Right atrium auricular region (tissue), 2 donors: ENCODE measurements around the gene L3MBTL4. TPM values are rescaled to one million over a fixed set of nuclear protein-coding genes. Genes with fewer than 3 reads are reported as not detected.

Source experiments
- DNase-seq: peaks from one replicate; pipeline ENCODE4 v3.0.0-alpha.2; 2019; ENCODE audit warnings: low spot score
- H3K27ac ChIP-seq, 2 donors: fragments of 200-600 bp; sonication (generic); 1 replicate in 1 of 2; 2 replicates in 1 of 2; pipeline ENCODE4 v1.5.1; 2016 to 2019
- H3K27me3 ChIP-seq, 2 donors: fragments of 200-600 bp; sonication (generic); one replicate each; pipeline versions ENCODE4 v1.5.1 to v1.6.0; 2017 to 2019
- H3K36me3 ChIP-seq: fragments of 200-600 bp; sonication (generic); one replicate; pipeline ENCODE4 v1.5.1; 2016
- H3K4me1 ChIP-seq, 2 donors: fragments of 200-600 bp; sonication (generic); one replicate each; pipeline versions ENCODE4 v1.5.1 to v1.6.0; 2017 to 2019
- H3K4me3 ChIP-seq, 2 donors: fragments of 200-600 bp; sonication (generic); 1 replicate in 1 of 2; 2 replicates in 1 of 2; pipeline ENCODE4 v1.5.1; 2017 to 2019; ENCODE audit warnings: mild to moderate bottlenecking in 1 of 2, moderate library complexity in 1 of 2
- H3K9me3 ChIP-seq, 2 donors: fragments of 200-600 bp; sonication (generic); one replicate each; pipeline ENCODE4 v1.5.1; 2019
- CTCF ChIP-seq, 2 donors: fragments of 200-600 bp; sonication (generic); IDR thresholded peaks; one replicate each; pipeline ENCODE4 v1.5.1; 2019; ENCODE audit warnings: antibody characterized with exemption in 2 of 2
- total RNA-seq, 2 donors: library from RNA; depleted of rRNA; stranded (reverse); fragments of >200 nt; gene quantifications; one replicate each; pipeline ENCODE4 v1.1.0, GENCODE V29; 2016

The L3MBTL4 gene
- total RNA-seq, 2 donors from 2014 or later: 6.6 to 10.5 TPM

DNA sequence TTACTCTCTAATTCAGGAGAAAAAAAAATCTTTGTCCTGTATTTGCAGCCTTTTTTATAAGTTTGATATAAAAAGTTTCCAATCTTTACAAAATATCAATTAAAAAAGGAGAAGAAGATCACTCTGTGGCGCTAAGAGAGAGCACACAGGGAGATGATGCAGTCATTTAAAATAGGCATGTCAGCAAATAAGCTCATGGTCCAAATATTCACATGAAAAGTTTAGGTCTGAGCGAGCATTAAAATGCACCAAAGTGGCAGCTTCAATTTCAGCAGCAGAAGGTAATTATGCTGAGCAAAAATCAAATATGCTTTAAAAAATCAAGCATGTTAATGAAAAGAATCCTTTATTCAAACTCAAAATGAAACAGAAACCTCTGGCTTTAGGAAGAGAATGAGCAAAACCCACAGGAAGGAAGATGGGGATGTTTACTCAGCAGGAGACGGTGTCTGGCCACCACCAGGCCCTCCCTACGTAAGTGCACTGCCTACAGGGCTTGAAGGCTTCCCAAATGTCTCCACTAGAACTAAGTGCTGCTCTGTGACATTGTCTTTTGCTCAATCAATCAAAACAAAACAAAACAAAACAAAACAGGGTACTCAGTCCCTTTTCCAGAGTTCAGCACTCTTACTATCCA lies 120.4 kb downstream of the L3MBTL4 start:
- Histone ChIP-seq H3K27me3 (no peaks in the 10 kb centered on the region), H3K4me1 (no peaks in the 10 kb centered on the region), H3K27ac (no peak overlapping the region), H3K36me3 (no peaks in the 10 kb centered on the region), H3K4me3 (no peak overlapping the region), H3K9me3 (no peaks in the 10 kb centered on the region)
- TF ChIP-seq CTCF (IDR thresholded peaks at IDR 0.05): no peak
- no peak for DNase-seq

DNA sequence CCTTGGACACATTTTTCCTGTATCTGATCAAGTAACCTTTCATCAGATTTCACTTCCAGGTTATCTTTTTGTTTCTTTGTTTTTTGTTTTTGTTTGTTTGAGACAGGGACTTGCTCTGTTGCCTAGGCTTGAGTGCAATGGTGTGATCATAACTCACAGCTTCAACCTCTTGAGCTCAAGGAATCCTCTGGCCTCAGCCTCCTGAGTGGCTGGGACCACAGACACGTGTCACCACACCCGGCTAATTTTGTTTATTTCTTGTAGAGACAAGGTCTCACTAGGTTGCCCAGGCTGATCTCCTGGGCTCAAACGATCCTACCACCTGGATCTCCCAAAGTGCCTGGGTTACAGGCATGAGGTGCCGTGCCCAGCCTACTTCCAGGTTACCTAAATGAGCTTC lies 124.9 kb downstream of the L3MBTL4 start:
- no peaks in the 10 kb centered on the region for H3K4me1 ChIP-seq
- no peaks in the 10 kb centered on the region for H3K9me3 ChIP-seq
- no peak overlapping the region for H3K4me3 ChIP-seq
- no peak for TF ChIP-seq CTCF (IDR thresholded peaks at IDR 0.05)
- no peaks in the 10 kb centered on the region for H3K27me3 ChIP-seq
- no peaks in the 10 kb centered on the region for H3K36me3 ChIP-seq
- H3K27ac ChIP-seq: no peak overlapping the region
- no peak for DNase-seq

DNA sequence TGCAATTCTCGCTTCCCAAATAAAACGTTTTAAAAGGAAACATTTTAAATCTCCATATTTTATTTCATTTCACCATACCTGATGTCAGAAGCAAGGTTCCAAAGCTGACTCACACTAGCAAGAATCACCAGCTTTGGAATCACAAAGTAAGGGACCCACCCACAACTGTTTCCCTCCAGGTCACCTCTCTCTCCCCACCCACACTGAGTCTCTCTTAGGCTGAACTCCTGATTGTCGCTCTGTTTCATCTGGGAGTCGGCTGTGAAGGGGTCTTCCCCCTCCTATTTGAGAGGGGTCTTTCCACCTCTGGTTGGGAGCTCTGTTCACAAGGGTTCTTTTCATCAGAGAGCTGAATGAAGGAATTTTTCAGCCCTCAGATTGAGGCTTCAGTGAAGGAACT lies 128.1 kb downstream of the L3MBTL4 start:
- Histone ChIP-seq H3K27ac (no peak overlapping the region), H3K9me3 (no peaks in the 10 kb centered on the region), H3K4me3 (no peak overlapping the region), H3K36me3 (no peaks in the 10 kb centered on the region), H3K4me1 (peaks cover 0 to 11% of the 10 kb centered on the region in 2 donors), H3K27me3 (no peaks in the 10 kb centered on the region)
- TF ChIP-seq CTCF (IDR thresholded peaks at IDR 0.05): no peak
- DNase-seq: no peak

- no peak overlapping the region for H3K4me3 ChIP-seq
- no peak for DNase-seq
- no peak overlapping the region for H3K27ac ChIP-seq
- H3K27me3 ChIP-seq: no peaks in the 10 kb centered on the region
- no peaks in the 10 kb centered on the region for H3K9me3 ChIP-seq
- peaks cover 0 to 11% of the 10 kb centered on the region in 2 donors for H3K4me1 ChIP-seq
- no peak for TF ChIP-seq CTCF (IDR thresholded peaks at IDR 0.05)
- H3K36me3 ChIP-seq: no peaks in the 10 kb centered on the region
Measured at GRCh38 chr18:6284761-6285160, 129.9 kb downstream of the L3MBTL4 start.

- H3K9me3 ChIP-seq: no peaks in the 10 kb centered on the region
- H3K36me3 ChIP-seq: no peaks in the 10 kb centered on the region
- H3K4me1 ChIP-seq: peaks cover 0 to 11% of the 10 kb centered on the region in 2 donors
- DNase-seq: no peak
- H3K4me3 ChIP-seq: no peak overlapping the region
- H3K27ac ChIP-seq: no peak overlapping the region
- no peaks in the 10 kb centered on the region for H3K27me3 ChIP-seq
- TF ChIP-seq CTCF (IDR thresholded peaks at IDR 0.05): no peak
Measured at GRCh38 chr18:6284300-6284699, 130.4 kb downstream of the L3MBTL4 start.

- no peak for TF ChIP-seq CTCF (IDR thresholded peaks at IDR 0.05)
- H3K27ac ChIP-seq: peak overlapping the region in 1 of 2 donors; percentile 26
Measured at GRCh38 chr18:6281874-6282273, 132.8 kb downstream of the L3MBTL4 start.

More at GRCh38 chr18:6281874-6282273, 132.8 kb downstream of the L3MBTL4 start:
- H3K4me3 ChIP-seq: no peak overlapping the region
- DNase-seq: no peak
- no peaks in the 10 kb centered on the region for H3K9me3 ChIP-seq
- H3K27me3 ChIP-seq: no peaks in the 10 kb centered on the region
- H3K4me1 ChIP-seq: peaks cover 0 to 16% of the 10 kb centered on the region in 2 donors
- H3K36me3 ChIP-seq: no peaks in the 10 kb centered on the region
